Caco-2 (cell line): ENCODE data around the gene SIGLEC9. TPM values are rescaled to one million over a fixed set of nuclear protein-coding genes. Genes with fewer than 3 reads are reported as not detected.

Experiments used
- BruUV-seq: library from RNA; stranded (reverse); fragments of 400-500 nt; replicated peaks from 2 replicates; lab custom pipeline; 2021; lab: Mats Ljungman, UMichigan
- CTCF ChIA-PET: fragments of 300-600 bp; sonication (Branson Sonifier 250); formaldehyde crosslinking; loops from one replicate; lab custom pipeline; 2022; ENCODE audit warnings: antibody characterized with exemption; lab: Charles Lee
- POLR2A ChIA-PET: fragments of 300-600 bp; sonication (Branson Sonifier 250); formaldehyde crosslinking; loops from one replicate; lab custom pipeline; 2022; ENCODE audit warnings: antibody characterized with exemption; lab: Charles Lee
- DNase-seq, 2 experiments: peaks; one replicate each; pipeline versions ENCODE4 v3.0.0 to v3.0.0-alpha.2; 2020 to 2022
- H3K27me3 ChIP-seq: replicated peaks from 2 replicates; pipeline ENCODE4 v1.6.0; 2011; ENCODE audit warnings: low read length; ENCODE audit not compliant: control insufficient read depth, insufficient read depth
- H3K36me3 ChIP-seq: 2 replicates; pipeline ENCODE4 v1.5.1; 2011; ENCODE audit warnings: low read length; ENCODE audit not compliant: control insufficient read depth, insufficient read depth
- H3K4me1 ChIP-seq: fragments of 250-450 bp; sonication (Bioruptor Pico); 2 replicates; pipeline ENCODE4 v1.5.1; 2020; ENCODE audit warnings: mild to moderate bottlenecking
- H3K4me3 ChIP-seq: 2 replicates; pipeline ENCODE4 v1.5.1; 2011; ENCODE audit warnings: low read depth, mild to moderate bottlenecking, control low read depth, low read length
- H3K9me3 ChIP-seq: fragments of 250-450 bp; sonication (Bioruptor Pico); 2 replicates; pipeline ENCODE4 v1.5.1; 2020; ENCODE audit warnings: mild to moderate bottlenecking, moderate library complexity
- H3K27ac Mint-ChIP-seq: one replicate; pipeline ENCODE4 v1.8.0; 2022; ENCODE audit warnings: mixed read lengths; ENCODE audit not compliant: unreplicated experiment
- H3K27me3 Mint-ChIP-seq: one replicate; pipeline ENCODE4 v1.8.0; 2022; ENCODE audit warnings: mixed read lengths; ENCODE audit not compliant: insufficient read depth, unreplicated experiment
- H3K36me3 Mint-ChIP-seq: one replicate; pipeline ENCODE4 v1.8.0; 2022; ENCODE audit warnings: mild to moderate bottlenecking, mixed read lengths; ENCODE audit not compliant: insufficient read depth, unreplicated experiment
- H3K4me1 Mint-ChIP-seq: one replicate; pipeline ENCODE4 v1.8.0; 2022; ENCODE audit warnings: low read depth, mixed read lengths; ENCODE audit not compliant: unreplicated experiment
- H3K4me3 Mint-ChIP-seq: one replicate; pipeline ENCODE4 v1.8.0; 2022; ENCODE audit warnings: mild to moderate bottlenecking, moderate library complexity, mixed read lengths; ENCODE audit not compliant: unreplicated experiment
- H3K9me3 Mint-ChIP-seq: one replicate; pipeline ENCODE4 v1.8.0; 2022; ENCODE audit warnings: mixed read lengths; ENCODE audit not compliant: unreplicated experiment
- intact Hi-C: fragments of 100-400 bp; cut with micrococcal nuclease; formaldehyde crosslinking; loops from one replicate; pipeline ENCODE4 v1.10.0; 2022; ENCODE audit not compliant: unreplicated experiment
- total RNA-seq: library from RNA; stranded (reverse); gene quantifications from 2 replicates; pipeline ENCODE4 v1.2.3, GENCODE V29; 2022
- TF ChIP-seq, protein P1 (sequence below), 2 experiments: fragments of 200-600 bp in 1 of 2; IDR thresholded peaks; 1 replicate in 1 of 2; 2 replicates in 1 of 2; pipeline versions ENCODE4 v1.5.1 to v1.8.0; 2011 to 2022; ENCODE audit warnings: antibody characterized with exemption in 1 of 2, control low read depth in 1 of 2, inconsistent platforms in 1 of 2, low read depth in 1 of 2, low read length in 1 of 2, mild to moderate bottlenecking in 1 of 2, moderate library complexity in 1 of 2; ENCODE audit not compliant: insufficient read depth in 1 of 2, severe bottlenecking in 1 of 2, unreplicated experiment in 1 of 2

The SIGLEC9 gene
- total RNA-seq, 1 experiment from 2014 or later = not detected

DNA sequence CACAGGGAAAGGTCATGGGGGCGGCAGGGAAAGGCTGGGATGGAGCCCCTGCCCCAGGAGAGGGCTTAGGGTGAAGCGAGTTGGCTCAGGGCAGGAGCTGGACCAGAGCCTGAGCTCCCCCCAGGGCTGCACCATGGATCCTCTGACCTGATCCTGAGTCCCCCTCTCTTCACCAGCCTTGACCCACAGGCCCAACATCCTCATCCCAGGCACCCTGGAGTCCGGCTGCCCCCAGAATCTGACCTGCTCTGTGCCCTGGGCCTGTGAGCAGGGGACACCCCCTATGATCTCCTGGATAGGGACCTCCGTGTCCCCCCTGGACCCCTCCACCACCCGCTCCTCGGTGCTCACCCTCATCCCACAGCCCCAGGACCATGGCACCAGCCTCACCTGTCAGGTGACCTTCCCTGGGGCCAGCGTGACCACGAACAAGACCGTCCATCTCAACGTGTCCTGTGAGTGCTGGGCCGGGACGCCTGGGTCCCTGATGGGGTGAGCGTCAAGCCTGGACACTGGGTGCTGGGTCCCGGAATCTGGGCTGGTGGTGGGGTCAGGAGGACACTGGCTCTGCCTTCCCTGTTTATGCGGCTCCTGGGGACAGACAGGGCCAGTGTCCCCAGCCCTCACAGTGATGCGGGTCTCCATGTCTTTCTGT lies 842 bp downstream of the SIGLEC9 start:
- intact Hi-C loops = no loop called here
- no peak overlapping the region for H3K27ac Mint-ChIP-seq
- H3K36me3 Mint-ChIP-seq = no peaks in the 10 kb centered on the region
- H3K36me3 ChIP-seq = no peaks in the 10 kb centered on the region
- no peak overlapping the region for H3K4me3 ChIP-seq
- no peaks in the 10 kb centered on the region for H3K9me3 ChIP-seq
- no peaks in the 10 kb centered on the region for H3K27me3 ChIP-seq
- ChIA-PET CTCF (no interaction called here), POLR2A (no interaction called here)
- no peak for DNase-seq
- H3K4me1 Mint-ChIP-seq = peaks cover 7% of the 10 kb centered on the region
- no peaks in the 10 kb centered on the region for H3K9me3 Mint-ChIP-seq
- BruUV-seq = no TSS peak
- TF ChIP-seq, protein P1, sequence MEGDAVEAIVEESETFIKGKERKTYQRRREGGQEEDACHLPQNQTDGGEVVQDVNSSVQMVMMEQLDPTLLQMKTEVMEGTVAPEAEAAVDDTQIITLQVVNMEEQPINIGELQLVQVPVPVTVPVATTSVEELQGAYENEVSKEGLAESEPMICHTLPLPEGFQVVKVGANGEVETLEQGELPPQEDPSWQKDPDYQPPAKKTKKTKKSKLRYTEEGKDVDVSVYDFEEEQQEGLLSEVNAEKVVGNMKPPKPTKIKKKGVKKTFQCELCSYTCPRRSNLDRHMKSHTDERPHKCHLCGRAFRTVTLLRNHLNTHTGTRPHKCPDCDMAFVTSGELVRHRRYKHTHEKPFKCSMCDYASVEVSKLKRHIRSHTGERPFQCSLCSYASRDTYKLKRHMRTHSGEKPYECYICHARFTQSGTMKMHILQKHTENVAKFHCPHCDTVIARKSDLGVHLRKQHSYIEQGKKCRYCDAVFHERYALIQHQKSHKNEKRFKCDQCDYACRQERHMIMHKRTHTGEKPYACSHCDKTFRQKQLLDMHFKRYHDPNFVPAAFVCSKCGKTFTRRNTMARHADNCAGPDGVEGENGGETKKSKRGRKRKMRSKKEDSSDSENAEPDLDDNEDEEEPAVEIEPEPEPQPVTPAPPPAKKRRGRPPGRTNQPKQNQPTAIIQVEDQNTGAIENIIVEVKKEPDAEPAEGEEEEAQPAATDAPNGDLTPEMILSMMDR (IDR thresholded peaks at IDR 0.05; ENCODE audit: insufficient read depth in 1 of 2, low read depth in 1 of 2, low read length in 1 of 2, severe bottlenecking in 1 of 2, unreplicated experiment in 1 of 2) = no peak
- peaks cover 12% of the 10 kb centered on the region for H3K27me3 Mint-ChIP-seq
- no peak overlapping the region for H3K4me3 Mint-ChIP-seq
- no peaks in the 10 kb centered on the region; the same call in 1 of the 2 replicates for H3K4me1 ChIP-seq

DNA sequence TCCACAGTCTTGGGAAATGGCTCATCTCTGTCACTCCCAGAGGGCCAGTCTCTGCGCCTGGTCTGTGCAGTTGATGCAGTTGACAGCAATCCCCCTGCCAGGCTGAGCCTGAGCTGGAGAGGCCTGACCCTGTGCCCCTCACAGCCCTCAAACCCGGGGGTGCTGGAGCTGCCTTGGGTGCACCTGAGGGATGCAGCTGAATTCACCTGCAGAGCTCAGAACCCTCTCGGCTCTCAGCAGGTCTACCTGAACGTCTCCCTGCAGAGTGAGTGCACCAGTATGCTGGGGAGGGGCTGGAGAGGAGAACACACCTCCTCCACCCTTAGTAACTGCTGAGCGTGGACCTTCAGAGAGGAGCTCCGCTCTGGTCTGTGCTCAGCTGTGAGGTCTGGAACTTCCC lies 2.3 kb downstream of the SIGLEC9 start:
- no peaks in the 10 kb centered on the region for H3K9me3 Mint-ChIP-seq
- H3K36me3 Mint-ChIP-seq = no peaks in the 10 kb centered on the region
- ChIA-PET POLR2A (no interaction called here), CTCF (interaction anchor here (0.7 kb wide), 1 partner anchor 106 kb away, joined by 3 read pairs; no protein-coding TSS in a partner anchor)
- TF ChIP-seq, protein P1 (IDR thresholded peaks at IDR 0.05; ENCODE audit: insufficient read depth in 1 of 2, low read depth in 1 of 2, low read length in 1 of 2, severe bottlenecking in 1 of 2, unreplicated experiment in 1 of 2) = no peak
- Histone ChIP-seq H3K27me3 (no peaks in the 10 kb centered on the region), H3K4me1 (peaks cover 2% of the 10 kb centered on the region; the same call in 1 of the 2 replicates), H3K36me3 (no peaks in the 10 kb centered on the region), H3K4me3 (no peak overlapping the region), H3K9me3 (no peaks in the 10 kb centered on the region)
- no peak for DNase-seq
- intact Hi-C loops = no loop called here
- peaks cover 9% of the 10 kb centered on the region for H3K27me3 Mint-ChIP-seq
- H3K4me1 Mint-ChIP-seq = peaks cover 7% of the 10 kb centered on the region
- H3K4me3 Mint-ChIP-seq = no peak overlapping the region
- no peak overlapping the region for H3K27ac Mint-ChIP-seq
- BruUV-seq = no TSS peak

DNA sequence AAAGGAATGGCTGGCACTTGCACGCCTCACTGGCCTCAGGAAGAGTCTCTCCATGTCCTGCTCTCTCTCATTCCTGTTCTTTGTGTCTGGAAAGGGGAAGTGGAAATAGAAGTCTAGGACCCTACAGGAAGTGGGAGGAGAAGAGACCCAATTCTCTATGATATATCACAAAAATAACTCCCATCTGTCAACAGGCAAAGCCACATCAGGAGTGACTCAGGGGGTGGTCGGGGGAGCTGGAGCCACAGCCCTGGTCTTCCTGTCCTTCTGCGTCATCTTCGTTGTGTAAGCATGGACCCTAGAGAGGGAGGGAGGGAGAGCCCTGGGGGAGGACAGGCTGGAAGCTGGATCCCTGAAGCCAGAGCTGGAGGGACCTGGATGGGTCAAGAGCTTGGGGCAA lies 3.0 kb downstream of the SIGLEC9 start:
- Mint-ChIP-seq H3K4me3 (no peak overlapping the region), H3K4me1 (peaks cover 11% of the 10 kb centered on the region), H3K36me3 (no peaks in the 10 kb centered on the region), H3K9me3 (no peaks in the 10 kb centered on the region), H3K27ac (no peak overlapping the region), H3K27me3 (peaks cover 9% of the 10 kb centered on the region)
- TF ChIP-seq, protein P1 (IDR thresholded peaks at IDR 0.05; ENCODE audit: insufficient read depth in 1 of 2, low read depth in 1 of 2, low read length in 1 of 2, severe bottlenecking in 1 of 2, unreplicated experiment in 1 of 2) = no peak
- no TSS peak for BruUV-seq
- Histone ChIP-seq H3K9me3 (no peaks in the 10 kb centered on the region), H3K36me3 (no peaks in the 10 kb centered on the region), H3K4me3 (no peak overlapping the region), H3K4me1 (peaks cover 4% of the 10 kb centered on the region; the same call in 1 of the 2 replicates), H3K27me3 (no peaks in the 10 kb centered on the region)
- ChIA-PET POLR2A (no interaction called here), CTCF (no interaction called here)
- intact Hi-C loops = no loop called here
- no peak for DNase-seq
